Measurements from ENCODE around the gene TTC33.
"Not testable (repeated sequence)": the region's sequence is repeated elsewhere in the genome, so short reads cannot be mapped to it uniquely, and the experiment has no call there.

Gene TTC33

DNA sequence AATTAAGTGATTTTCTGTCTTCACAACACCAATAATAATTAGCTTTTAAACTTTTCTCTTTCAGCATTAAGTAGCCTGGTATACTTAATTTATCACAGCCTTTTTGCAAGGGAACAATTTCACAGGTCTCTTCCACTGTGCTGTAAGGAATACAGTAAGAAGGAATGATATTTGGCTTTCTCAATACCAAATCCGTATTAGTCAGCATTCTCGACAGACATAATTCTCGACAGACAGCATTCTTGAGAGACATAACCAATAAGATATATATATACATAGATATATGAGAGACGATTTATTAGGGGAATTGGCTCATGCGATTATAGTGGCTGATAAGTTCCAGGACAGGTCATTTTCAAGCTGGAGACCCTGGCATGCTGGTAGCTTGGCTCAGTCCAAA lies 24.4 kb upstream of the TTC33 start:
- DNase-seq (ENCODE audit: low read depth, low spot score): no peak

DNA sequence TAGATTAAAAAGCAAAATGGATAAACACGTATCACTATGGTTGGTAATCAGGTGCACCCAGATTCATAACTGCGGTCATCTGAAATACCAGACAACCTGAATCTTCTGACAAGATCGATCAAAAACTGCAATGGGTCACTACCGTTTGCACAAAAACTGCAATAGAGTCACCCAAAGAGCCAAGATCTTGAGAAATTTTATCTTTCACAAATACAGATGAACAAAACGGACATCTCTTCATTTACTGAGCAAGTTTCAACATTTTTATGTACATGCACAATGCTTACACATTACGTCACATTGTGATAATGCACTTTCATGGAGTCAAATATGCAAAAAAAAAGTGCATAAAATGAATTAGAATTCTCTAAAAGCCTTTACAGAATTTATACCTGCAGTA lies 23.8 kb upstream of the TTC33 start:
- DNase-seq (ENCODE audit: low read depth, low spot score): no peak

DNA sequence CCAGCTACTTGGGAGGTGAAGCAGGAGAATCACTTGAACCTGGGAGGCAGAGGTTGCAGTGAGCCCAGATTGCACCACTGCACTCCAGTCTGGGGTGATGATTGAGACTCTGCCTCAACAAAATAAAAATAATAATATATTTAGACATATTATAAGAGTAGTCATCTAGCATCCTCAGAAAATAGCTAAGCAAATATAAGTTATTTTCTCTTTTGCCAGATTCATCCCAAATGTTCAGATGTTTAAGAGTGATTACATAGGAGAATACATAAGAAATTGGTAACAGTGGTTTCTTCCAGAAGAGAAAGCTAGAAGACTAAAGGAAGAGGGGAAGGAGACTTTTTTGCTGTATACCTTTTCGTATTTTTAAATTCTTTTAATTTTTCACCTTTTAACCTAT lies 22.4 kb upstream of the TTC33 start:
- DNase-seq (ENCODE audit: low read depth, low spot score): no peak

DNA sequence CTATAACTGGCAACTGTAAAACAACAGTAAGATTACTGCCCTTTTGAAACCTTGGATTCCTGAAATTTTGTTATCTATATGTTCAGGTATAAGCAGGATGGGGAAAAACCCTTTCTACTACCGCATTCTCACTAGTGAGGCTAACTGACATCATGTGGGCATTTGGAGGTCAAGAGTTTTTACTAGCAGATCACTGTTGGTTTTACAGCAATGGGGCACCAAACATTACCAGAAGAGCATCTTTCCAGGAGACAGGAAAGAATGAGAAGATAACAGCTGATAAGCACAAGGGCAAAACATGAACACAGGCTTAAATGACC lies 20.9 kb upstream of the TTC33 start:
- no peak for DNase-seq (ENCODE audit: low read depth, low spot score)

DNA sequence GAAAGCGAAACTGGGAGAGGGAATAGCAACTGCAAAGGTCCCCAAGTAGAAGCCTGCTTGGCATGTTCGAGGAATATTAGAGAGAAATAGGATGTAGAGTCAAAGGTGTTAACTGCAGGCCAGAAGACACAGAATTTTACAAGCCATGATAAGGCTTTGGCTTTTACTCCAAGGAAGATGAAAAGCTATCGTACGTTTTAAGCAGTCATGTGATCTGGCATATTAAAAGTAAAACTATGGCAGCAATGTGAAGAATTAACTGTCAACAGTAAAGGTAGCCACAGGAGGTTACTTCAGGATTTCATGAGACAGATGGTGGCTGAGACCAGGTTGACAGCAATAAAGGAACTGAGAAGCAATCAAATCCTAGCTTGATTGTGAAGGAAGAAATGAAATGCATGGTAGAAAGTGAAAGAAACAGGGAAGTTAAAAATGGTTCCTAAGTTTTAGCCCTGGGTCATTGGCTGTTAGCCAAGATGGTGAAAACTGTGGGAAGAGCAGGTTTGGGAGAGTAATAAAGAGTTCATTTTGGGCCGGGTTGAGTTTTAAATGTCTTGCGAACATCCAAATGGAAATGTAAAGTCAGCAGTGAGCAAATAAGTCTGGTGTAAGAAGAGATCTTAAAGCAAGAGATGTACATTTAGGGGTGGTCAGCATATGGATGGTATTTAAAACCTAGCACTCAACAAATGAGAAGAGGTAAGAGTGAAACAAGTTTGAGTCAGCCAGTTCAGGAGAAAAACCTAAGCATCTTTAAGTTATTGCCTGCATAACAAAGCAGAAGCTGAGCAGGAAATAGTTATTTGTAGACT lies 20.3 kb upstream of the TTC33 start:
- DNase-seq (ENCODE audit: low read depth, low spot score): no peak

DNA sequence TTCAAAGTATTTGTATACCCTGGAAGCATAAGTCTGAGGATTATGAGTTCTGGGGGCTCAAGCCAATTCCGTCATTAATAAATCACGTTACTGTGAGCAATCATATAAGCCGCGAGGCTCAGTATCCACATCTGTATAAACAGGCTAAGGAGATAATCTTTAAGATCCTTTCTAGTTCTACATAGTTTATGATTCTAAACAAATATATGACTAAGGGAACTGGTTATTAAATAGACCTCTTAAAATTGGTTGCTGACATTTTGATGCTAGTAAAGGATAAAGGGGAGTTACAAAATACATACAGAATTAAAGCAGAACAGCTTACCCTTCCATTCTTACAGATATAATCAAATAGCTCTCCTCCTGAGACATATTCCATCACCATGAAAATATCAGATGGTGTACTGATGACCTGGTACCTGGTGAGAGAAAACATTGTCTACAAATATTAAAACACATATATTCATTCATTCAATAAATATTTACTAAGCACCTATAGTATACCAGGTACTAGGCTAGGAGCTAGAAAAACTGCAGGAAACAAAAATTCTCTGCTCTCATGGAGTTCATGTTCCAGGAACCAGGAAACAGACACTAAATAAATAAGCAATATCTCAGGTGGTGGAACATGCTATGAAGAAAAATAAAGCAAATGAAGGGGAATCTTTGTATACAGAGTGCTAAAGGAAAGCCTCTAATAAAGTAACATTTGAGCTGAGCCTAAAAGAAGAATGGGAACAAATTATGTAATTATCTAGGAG lies 19.5 kb upstream of the TTC33 start:
- no peak for DNase-seq (ENCODE audit: low read depth, low spot score)

DNA sequence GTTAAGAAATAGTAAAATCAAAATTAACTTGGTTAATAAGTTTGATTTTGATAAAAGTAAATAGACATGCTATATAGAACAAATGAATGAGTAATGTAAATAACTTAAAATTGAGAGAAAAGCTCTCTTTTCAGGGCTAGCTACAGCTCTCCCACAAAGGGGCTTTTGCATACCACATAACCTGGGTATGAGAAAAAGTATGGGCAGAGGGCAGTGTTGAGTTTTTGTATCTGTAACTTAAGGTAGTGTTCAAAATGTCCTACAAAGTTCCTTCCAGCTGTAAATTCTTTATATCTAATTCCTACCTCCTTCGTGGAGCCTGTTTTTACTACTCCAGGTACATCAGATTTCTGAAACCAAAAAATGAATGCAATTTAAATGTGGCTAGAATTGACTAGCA lies 18.9 kb upstream of the TTC33 start:
- no peak for DNase-seq (ENCODE audit: low read depth, low spot score)

DNA sequence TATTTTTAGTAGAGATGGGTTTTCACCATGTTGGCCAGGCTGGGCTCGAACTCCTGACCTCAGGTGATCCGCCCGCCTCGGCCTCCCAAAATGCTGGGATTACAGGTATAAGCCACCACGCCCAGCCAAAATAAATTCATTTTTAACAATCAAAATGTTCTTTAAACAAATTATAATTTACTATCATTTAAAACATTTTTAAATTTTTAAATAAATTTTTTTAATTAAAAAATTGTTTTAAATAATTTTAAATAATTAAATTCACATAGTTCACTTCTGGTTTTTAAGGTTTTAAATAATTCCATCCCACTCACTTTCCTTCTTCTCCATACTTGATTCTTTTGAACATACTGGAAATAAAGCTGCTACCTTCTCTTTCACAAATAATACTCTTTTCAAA lies 15.0 kb upstream of the TTC33 start:
- DNase-seq (ENCODE audit: low read depth, low spot score): no peak

DNA sequence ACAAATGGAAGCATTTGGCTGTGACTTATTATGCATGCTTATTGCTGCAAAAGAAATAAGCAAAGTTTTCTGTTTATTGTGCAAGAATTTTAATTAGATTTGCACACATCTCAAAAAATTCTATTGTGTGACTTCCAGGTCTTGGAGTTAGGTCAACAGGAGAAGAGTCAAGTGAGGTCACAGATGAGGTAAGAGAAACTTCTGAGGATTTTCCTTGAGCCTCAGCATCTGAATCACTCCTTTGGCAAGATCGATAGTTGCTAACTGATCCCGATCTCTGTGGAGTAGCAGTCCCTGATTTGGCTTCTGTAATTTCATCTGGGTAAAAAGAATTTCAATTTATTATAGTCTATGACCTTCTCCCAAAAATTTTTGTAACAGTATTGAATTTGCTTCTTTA lies 6.9 kb upstream of the TTC33 start:
- DNase-seq (ENCODE audit: low read depth, low spot score): no peak

DNA sequence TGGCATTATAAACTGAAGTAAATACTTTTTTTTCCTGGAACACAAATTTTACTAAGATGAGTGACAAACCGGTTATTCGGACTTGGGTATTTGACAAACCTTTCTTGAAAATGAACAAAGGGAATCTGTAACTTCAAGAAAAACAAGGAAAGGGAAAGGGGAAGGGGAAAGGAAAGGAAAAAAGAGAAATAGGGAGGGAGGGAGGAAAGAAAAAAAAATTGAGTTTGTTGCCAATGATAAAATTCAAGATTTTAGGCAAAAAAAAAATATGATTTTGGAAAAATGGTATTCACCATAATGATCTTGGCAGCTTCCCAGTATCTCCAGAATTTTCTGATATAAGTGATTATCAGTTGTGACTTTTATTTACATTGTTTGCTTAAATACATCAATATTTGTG lies 1.6 kb upstream of the TTC33 start:
- DNase-seq (ENCODE audit: low read depth, low spot score): no peak

DNA sequence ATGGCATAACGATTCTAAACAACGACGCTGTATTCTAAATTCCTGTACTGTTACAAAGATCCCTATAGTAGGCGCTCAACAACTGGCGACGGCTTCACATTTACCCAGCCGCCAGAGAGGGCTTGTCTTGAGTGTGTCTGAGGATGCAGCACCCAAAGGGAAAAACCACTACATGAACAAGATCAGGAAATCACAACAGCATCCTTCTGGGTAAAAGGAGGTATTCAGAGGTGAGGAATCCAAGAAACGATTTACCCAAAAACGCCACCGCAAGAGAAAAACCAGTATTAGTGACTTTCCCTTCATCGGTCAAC lies 711 bp downstream of the TTC33 start:
- peak; percentile 18 for DNase-seq (ENCODE audit: low read depth, low spot score)

DNA sequence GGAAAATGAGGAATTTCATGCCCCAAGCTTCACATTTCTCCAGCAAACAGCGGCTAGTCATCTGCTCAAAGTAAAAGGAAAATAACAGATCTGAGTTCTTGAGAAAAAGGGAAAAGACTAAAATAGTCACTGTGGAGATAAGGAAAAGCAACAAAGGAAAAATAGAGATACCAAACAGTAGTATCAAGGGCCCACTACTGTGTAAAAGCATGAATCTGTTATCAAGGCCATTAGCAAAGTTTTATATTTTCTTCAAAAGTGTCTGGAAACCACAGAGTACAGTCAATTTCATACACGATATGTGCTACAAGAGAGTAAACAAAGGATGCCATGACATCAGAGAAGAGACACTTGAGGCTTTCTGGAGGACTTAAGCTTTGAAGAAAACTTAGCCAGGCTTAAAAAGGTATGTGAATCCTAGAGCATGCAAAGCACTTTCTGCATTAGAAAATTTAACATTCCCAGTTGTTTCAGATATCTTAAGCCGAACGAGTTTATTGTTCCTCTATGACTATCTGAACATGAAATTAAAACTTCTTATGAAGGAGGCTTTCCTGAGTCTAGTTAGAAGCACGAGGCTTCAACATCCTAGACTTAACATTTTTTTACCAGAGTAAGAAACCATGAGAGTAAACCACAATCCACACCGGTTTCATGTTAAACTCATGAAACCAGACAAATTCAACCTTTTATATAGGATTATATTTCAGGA lies 1.2 kb downstream of the TTC33 start:
- no peak for DNase-seq (ENCODE audit: low read depth, low spot score)

DNA sequence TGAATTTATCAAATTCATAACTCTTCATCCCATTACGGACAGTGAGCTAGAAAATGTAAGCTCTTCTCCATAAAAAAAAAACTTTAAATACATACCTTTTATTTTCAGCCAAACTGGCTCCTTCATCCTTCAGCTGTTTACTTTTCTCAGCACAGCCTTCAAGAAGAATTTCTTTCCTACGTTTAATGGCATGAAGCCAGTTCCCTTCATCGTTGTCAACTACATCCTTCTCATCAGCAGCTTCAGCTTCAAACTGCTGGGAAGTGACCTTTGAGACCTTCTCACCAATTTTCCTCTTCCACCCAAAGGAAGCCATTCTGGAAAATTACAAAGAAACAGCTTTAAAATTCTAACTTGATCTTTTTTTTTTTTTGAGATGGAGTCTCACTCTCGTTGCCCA lies 9.1 kb downstream of the TTC33 start:
- no peak for DNase-seq (ENCODE audit: low read depth, low spot score)

DNA sequence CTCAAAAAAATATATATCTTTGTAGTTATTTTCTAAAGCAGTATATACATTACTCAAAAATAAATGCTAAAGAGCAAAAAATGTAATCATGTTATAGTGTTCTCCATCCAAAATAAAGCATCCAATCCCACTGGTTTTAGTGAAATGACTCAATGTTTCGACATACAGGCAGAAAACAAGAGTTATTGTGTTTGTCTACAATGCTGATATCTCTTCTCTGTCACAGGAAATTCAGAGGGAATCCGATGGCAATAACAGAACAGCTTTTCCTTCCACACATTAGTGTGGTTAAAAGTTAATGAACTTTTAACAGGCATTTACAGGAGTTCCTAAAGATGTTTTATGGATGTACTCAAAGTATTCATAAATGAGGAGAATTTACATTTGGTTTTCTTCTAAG lies 12.0 kb downstream of the TTC33 start:
- DNase-seq (ENCODE audit: low read depth, low spot score): no peak

DNA sequence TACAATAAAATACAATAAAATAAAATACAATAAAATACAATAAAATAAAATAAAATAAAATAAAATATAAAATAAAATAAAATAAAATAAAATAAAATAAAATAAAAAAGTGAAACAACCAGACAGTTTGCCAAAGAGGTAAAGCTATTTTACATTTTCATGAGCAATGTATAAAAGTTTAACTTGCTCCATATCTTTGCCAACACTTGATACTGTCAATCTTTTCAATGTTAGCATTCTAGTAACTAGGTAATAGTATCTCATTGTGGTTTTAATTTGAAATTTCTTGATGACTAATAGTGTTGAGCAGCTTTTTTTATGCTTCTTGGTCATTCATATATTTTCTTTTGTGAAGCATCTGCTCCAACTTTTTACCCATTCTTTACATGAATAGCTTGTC lies 17.3 kb downstream of the TTC33 start:
- no peak for DNase-seq (ENCODE audit: low read depth, low spot score)

DNA sequence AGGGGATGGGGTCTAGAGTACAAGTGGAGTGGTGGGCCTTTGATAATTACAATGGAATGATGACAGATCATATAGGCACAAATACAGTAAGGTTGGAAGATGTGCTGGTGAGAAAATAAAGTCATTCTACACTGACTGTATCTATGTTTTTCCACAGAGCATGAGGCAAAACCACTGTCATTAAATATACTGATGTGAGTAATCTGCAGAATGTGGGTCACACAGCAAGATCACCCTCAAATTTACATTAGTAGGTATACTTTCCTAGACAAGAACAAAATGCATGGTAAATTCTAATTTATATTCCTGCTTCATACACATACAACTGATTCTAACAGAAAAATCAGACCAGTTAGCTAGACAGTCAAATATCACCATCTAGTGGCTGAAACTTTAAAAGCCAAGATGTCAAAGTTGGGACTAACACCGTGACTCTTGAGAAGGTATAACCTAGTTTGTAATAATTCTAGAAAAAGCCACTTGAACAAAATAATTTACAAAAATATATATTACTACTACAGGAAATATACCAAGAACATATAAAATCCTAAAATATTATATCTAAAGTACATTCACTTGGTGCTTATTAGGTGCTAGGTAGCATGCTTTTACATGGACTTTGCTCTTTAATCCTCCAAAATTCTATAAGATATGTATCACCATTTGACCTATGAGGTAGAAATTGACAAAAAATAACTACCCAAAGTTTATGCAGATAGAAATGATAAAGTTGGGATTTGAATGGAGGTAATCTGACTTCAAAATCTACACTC lies 19.5 kb downstream of the TTC33 start:
- no peak for DNase-seq (ENCODE audit: low read depth, low spot score)

DNA sequence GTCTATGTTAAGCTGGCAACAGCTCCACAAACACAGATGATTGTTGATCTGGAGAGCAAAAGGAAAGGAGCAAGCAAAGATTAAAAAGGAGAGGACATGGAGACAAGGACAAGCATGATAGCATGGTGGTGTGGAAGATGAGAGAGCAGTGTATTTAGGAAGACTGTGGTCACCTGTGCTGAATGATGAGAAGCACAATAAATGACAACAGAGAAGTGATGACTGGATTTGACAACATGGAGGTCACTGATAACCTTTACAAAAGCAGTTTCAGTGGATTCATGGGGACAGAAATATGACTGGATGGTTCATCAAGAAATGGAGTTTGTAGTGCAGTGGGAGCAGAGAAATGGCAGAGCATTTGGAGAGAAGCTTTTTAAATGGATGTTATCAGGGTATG lies 20.2 kb downstream of the TTC33 start:
- DNase-seq (ENCODE audit: low read depth, low spot score): no peak

DNA sequence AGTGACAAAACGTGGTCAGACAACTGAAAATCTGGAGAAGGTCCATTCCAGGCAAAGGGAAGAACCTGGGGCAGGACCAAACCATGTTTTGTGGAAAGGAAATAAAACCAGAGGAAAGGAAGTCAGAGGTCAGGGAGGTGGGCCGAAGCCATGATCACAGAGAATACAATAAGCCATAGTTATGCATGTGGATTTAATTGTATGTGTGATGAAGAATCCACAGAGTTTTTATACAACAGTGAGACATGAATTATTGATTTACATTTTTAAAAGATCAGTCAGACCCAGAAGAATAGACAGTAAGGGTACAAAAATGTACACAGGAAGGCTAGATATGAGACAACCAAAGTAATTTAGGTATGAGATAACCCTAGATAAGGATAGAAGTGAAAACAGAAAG lies 20.8 kb downstream of the TTC33 start:
- no peak for DNase-seq (ENCODE audit: low read depth, low spot score)

DNA sequence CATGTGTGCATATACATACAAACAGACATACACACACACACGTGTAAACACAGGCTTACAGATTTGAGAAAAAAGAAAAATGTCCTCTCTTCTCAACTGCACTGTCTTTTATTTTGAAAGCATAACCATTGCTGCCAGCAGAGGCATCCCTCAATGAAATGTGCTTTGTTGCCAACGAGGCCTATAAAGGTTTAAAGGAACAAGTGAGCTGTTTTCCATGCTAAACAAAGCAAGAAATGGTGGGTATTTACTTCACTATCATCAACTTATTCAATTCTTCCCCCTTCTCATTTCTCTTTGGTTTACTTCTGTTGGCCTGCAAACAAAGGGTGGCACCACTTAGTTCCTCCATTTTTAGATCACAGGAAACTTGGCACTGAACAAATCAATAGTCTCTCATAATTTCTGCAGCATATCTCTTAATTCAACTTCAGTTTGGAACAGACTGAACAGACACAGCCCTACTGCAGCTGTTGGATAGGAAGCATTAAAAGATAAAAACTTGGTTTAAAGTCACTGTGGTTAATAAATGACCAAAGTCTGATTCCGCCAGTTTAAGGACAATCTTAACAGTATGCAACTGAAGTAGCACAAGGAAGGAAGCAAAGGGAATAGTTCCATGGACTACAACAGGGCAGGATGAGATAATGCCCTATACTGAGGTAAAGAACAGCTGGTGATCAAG lies 21.7 kb downstream of the TTC33 start:
- DNase-seq (ENCODE audit: low read depth, low spot score): no peak

DNA sequence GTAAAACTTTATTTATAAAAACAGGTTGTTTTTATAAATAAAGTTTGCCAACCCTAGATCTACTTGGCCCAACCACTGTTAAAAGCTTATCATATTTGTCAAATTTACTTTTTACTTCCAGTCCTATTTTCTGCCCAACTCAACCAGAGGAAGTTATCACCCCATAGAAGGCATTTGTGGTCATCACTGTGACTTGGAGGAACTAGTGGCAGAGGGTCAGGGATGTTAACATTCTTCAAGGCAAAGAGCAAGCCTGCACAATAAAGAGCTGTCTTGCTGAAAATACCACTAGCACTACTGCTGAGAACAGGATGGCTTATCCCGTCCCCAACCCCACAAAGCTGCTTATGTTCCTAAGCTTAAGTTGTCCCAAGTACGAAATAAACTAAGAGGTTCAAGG lies 22.3 kb downstream of the TTC33 start:
- DNase-seq (ENCODE audit: low read depth, low spot score): no peak

DNA sequence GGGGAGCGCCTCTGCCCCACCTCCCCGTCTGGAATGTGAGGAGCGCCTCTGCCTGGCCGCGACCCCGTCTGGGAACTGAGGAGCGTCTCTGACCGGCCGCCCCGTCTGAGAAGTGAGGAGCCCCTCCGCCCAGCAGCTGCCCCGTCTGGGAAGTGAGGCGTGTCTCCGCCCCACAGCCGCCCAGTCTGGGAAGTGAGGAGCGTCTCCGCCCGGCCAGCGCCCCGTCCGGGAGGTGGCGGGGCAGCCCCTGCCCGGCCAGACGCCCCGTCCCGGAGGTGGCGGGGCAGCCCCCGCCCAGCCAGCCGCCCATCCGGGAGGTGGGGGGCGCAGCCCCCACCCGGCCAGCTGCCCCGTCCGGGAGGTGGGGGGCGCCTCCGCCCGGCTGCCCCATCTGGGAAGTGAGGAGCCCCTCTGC lies 33.3 kb downstream of the TTC33 start:
- not testable (repeated sequence) for DNase-seq (ENCODE audit: low read depth, low spot score)

DNA sequence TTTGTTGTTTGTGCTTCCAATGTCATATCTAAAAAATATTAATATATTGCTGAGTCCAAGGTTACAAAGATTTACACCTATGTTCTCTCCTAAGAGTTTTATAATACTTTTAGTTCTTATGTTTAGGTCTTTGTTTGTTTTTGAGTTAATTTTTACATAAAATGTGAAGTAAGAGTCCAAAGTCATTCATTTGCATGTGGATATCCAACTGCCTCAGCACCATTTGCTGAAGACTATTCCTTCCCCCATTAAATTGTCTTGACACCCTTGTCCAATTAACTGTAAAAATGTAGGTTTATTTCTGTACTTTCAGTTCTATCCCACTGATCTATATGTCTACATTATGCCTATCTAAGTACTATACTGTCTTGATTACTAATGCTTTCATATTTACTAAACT lies 35.7 kb downstream of the TTC33 start:
- no peak for DNase-seq (ENCODE audit: low read depth, low spot score)

All from activated naive CD8-positive, alpha-beta T cell treated with anti-CD3 and anti-CD28 coated beads, Interleukin-2, amount 50 U/mL, for 16 hours (primary cell).